Ishikawa (cell line): ENCODE results near the gene NDUFV1.

Source experiments
- CEBPB ChIP-seq: IDR thresholded peaks from 2 replicates; pipeline ENCODE4 v1.6.1; 2012
- CREB1 ChIP-seq: IDR thresholded peaks from 2 replicates; pipeline ENCODE4 v1.6.1; 2012; ENCODE audit warnings: low read depth
- EP300 ChIP-seq: IDR thresholded peaks from 2 replicates; pipeline ENCODE4 v1.6.1; 2012; ENCODE audit warnings: borderline replicate concordance
- NFIC ChIP-seq: IDR thresholded peaks from 2 replicates; pipeline ENCODE4 v1.6.1; 2012
- RAD21 ChIP-seq: IDR thresholded peaks from 2 replicates; pipeline ENCODE4 v1.6.1; 2012; ENCODE audit warnings: low read depth
- TAF1 ChIP-seq: IDR thresholded peaks from 2 replicates; pipeline ENCODE4 v1.6.1; 2012; ENCODE audit warnings: low read depth, mild to moderate bottlenecking
- TCF12 ChIP-seq: IDR thresholded peaks from 2 replicates; pipeline ENCODE4 v1.6.1; 2012; ENCODE audit warnings: low read depth
- TEAD4 ChIP-seq: IDR thresholded peaks from 2 replicates; pipeline ENCODE4 v1.6.1; 2012
- YY1 ChIP-seq: IDR thresholded peaks from 2 replicates; pipeline ENCODE4 v1.6.1; 2012; ENCODE audit warnings: low read depth
- ZBTB7A ChIP-seq: IDR thresholded peaks from 2 replicates; pipeline ENCODE4 v1.6.1; 2012; ENCODE audit warnings: low read depth
- TF ChIP-seq, protein P1 (sequence below): IDR thresholded peaks from 2 replicates; pipeline ENCODE4 v1.6.1; 2012
- TF ChIP-seq, protein P2 (sequence below): IDR thresholded peaks from 2 replicates; pipeline ENCODE4 v1.6.1; 2012; ENCODE audit warnings: low read depth, mild to moderate bottlenecking

The NDUFV1 gene

DNA sequence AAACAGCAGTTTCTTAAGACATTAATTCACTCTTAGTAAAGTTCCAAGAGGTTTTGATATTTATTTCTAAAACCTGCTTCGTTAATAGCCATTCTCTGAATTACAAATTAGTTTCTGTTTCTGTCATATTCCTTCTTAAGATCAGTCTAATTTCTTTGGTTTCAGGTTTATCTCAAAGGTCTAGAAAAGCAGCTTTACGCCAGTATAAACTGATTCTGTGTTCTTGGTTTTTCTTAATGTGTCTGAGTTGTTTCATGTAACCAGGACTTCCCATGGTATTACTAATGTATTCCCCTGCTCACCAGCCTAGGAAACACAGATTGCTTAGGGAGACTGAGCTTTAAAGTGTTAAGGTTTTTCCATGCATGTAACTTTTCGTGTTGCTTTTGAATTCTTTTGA is 50.6 kb downstream of the NDUFV1 start:
- TF ChIP-seq CREB1 (no peak), RAD21 (no peak), CEBPB (no peak), YY1 (no peak), TCF12 (no peak), TAF1 (no peak), NFIC (no peak), EP300 (no peak), TEAD4 (no peak), ZBTB7A (no peak)
- TF ChIP-seq, protein P1, sequence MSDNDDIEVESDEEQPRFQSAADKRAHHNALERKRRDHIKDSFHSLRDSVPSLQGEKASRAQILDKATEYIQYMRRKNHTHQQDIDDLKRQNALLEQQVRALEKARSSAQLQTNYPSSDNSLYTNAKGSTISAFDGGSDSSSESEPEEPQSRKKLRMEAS, result no peak
- TF ChIP-seq, protein P2, sequence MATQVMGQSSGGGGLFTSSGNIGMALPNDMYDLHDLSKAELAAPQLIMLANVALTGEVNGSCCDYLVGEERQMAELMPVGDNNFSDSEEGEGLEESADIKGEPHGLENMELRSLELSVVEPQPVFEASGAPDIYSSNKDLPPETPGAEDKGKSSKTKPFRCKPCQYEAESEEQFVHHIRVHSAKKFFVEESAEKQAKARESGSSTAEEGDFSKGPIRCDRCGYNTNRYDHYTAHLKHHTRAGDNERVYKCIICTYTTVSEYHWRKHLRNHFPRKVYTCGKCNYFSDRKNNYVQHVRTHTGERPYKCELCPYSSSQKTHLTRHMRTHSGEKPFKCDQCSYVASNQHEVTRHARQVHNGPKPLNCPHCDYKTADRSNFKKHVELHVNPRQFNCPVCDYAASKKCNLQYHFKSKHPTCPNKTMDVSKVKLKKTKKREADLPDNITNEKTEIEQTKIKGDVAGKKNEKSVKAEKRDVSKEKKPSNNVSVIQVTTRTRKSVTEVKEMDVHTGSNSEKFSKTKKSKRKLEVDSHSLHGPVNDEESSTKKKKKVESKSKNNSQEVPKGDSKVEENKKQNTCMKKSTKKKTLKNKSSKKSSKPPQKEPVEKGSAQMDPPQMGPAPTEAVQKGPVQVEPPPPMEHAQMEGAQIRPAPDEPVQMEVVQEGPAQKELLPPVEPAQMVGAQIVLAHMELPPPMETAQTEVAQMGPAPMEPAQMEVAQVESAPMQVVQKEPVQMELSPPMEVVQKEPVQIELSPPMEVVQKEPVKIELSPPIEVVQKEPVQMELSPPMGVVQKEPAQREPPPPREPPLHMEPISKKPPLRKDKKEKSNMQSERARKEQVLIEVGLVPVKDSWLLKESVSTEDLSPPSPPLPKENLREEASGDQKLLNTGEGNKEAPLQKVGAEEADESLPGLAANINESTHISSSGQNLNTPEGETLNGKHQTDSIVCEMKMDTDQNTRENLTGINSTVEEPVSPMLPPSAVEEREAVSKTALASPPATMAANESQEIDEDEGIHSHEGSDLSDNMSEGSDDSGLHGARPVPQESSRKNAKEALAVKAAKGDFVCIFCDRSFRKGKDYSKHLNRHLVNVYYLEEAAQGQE, result no peak
